Tibial nerve (tissue), 4 donors: ENCODE measurements around the gene ELFN1. TPM values are rescaled to one million over a fixed set of nuclear protein-coding genes. Genes with fewer than 3 reads are reported as not detected.

Experiments used
- DNase-seq, 2 donors: peaks; one replicate each; pipeline ENCODE4 v3.0.0-alpha.2; 2019; ENCODE audit warnings: low spot score in 2 of 2
- H3K27ac ChIP-seq, 4 donors: fragments of 200-600 bp; sonication (generic) in 3 of 4; one replicate each; pipeline ENCODE4 v1.5.1; 2017 to 2019; ENCODE audit warnings: mild to moderate bottlenecking in 1 of 4
- H3K27me3 ChIP-seq, 2 donors: fragments of 200-600 bp; sonication (generic) in 1 of 2; one replicate each; pipeline versions ENCODE4 v1.5.1 to v1.6.0; 2017 to 2019
- H3K36me3 ChIP-seq, 3 donors: fragments of 200-600 bp; sonication (generic); one replicate each; pipeline ENCODE4 v1.5.1; 2018 to 2019
- H3K4me1 ChIP-seq, 4 donors: fragments of 200-600 bp; sonication (generic) in 3 of 4; one replicate each; pipeline ENCODE4 v1.5.1; 2017 to 2019
- H3K4me3 ChIP-seq, 4 donors: fragments of 200-600 bp; sonication (generic) in 3 of 4; one replicate each; pipeline ENCODE4 v1.5.1; 2017 to 2019; ENCODE audit warnings: mild to moderate bottlenecking in 1 of 4, moderate library complexity in 1 of 4
- H3K9me3 ChIP-seq, 4 donors: fragments of 200-600 bp; sonication (generic) in 3 of 4; one replicate each; pipeline ENCODE4 v1.5.1; 2017 to 2019
- CTCF ChIP-seq, 5 experiments: fragments of 200-600 bp in 3 of 5; fragments of 450-650 bp in 2 of 5; sonication (generic) in 3 of 5; IDR thresholded peaks; one replicate each; pipeline ENCODE4 v1.5.1; 2016 to 2019; ENCODE audit warnings: antibody characterized with exemption in 5 of 5, mild to moderate bottlenecking in 3 of 5, moderate library complexity in 2 of 5
- EP300 ChIP-seq, 2 donors: sonication (generic); formaldehyde crosslinking; IDR thresholded peaks; one replicate each; pipeline ENCODE4 v1.6.1; 2017; ENCODE audit warnings: antibody characterized with exemption in 2 of 2, mild to moderate bottlenecking in 1 of 2
- POLR2A ChIP-seq, 2 donors: fragments of 450-650 bp; IDR thresholded peaks; one replicate each; pipeline ENCODE4 v1.6.1; 2017; ENCODE audit warnings: antibody characterized with exemption in 2 of 2, mild to moderate bottlenecking in 2 of 2, moderate library complexity in 2 of 2
- WGBS, 2 donors: methylation state at CpG; one replicate each; pipeline ENCODE4 v1.1.5; 2018; 5-methylcytosine and 5-hydroxymethylcytosine counted together
- total RNA-seq, 4 donors: library from RNA; depleted of rRNA; stranded (reverse); fragments of >200 nt; gene quantifications; one replicate each; pipeline ENCODE4 v1.1.0, GENCODE V29; 2016

Gene ELFN1
- total RNA-seq, 4 donors from 2014 or later, result 0.21 to 2.4 (median 1.5) TPM

- 87 to 88% methylated on average over 10 to 12 of the region's 13 CpGs for WGBS, 2 donors
- H3K9me3 ChIP-seq, result peaks cover 0 to 6% (median 0%) of the 10 kb centered on the region in 4 donors
- H3K27ac ChIP-seq, result no peak overlapping the region
- no peaks in the 10 kb centered on the region for H3K36me3 ChIP-seq
- DNase-seq, result no peak
- no peaks in the 10 kb centered on the region for H3K4me1 ChIP-seq
- H3K27me3 ChIP-seq, result peaks cover 0 to 60% of the 10 kb centered on the region in 2 donors
- TF ChIP-seq POLR2A (IDR thresholded peaks at IDR 0.05) (no peak), CTCF (IDR thresholded peaks at IDR 0.05) (no peak), EP300 (IDR thresholded peaks at IDR 0.05) (no peak)
- H3K4me3 ChIP-seq, result no peak overlapping the region
Measured at GRCh38 chr7:1678081-1678543, 8.0 kb downstream of the ELFN1 start.

GRCh38 chr7:1678571-1679325, 8.7 kb downstream of the ELFN1 start:
- peaks cover 0 to 54% of the 10 kb centered on the region in 2 donors for H3K27me3 ChIP-seq
- 91 to 93% methylated on average over 29 to 30 of the region's 30 CpGs for WGBS, 2 donors

GRCh38 chr7:1679326-1679965, 9.4 kb downstream of the ELFN1 start:
- no peak overlapping the region for H3K4me3 ChIP-seq
- TF ChIP-seq CTCF (IDR thresholded peaks at IDR 0.05), result no peak
- no peak for TF ChIP-seq EP300 (IDR thresholded peaks at IDR 0.05)
- no peak for TF ChIP-seq POLR2A (IDR thresholded peaks at IDR 0.05)

More at GRCh38 chr7:1678571-1679325, 8.7 kb downstream of the ELFN1 start:
- H3K9me3 ChIP-seq, result peaks cover 0 to 12% (median 3%) of the 10 kb centered on the region in 4 donors
- no peak for TF ChIP-seq POLR2A (IDR thresholded peaks at IDR 0.05)
- no peak for TF ChIP-seq CTCF (IDR thresholded peaks at IDR 0.05)
- TF ChIP-seq EP300 (IDR thresholded peaks at IDR 0.05), result no peak
- no peaks in the 10 kb centered on the region for H3K4me1 ChIP-seq
- no peak overlapping the region for H3K27ac ChIP-seq
- H3K36me3 ChIP-seq, result no peaks in the 10 kb centered on the region
- DNase-seq, result no peak
- no peak overlapping the region for H3K4me3 ChIP-seq

GRCh38 chr7:1679966-1680730, 10.1 kb downstream of the ELFN1 start:
- H3K36me3 ChIP-seq, result no peaks in the 10 kb centered on the region
- H3K27ac ChIP-seq, result no peak overlapping the region
- peaks cover 0 to 26% (median 9%) of the 10 kb centered on the region in 4 donors for H3K9me3 ChIP-seq
- H3K4me1 ChIP-seq, result no peaks in the 10 kb centered on the region
- DNase-seq, result no peak
- 91 to 92% methylated on average over 22 of the region's 22 CpGs for WGBS, 2 donors
- peaks cover 0 to 40% of the 10 kb centered on the region in 2 donors for H3K27me3 ChIP-seq
- no peak overlapping the region for H3K4me3 ChIP-seq
- no peak for TF ChIP-seq EP300 (IDR thresholded peaks at IDR 0.05)
- TF ChIP-seq POLR2A (IDR thresholded peaks at IDR 0.05), result no peak
- no peak for TF ChIP-seq CTCF (IDR thresholded peaks at IDR 0.05)

More at GRCh38 chr7:1679326-1679965, 9.4 kb downstream of the ELFN1 start:
- H3K27me3 ChIP-seq, result peaks cover 0 to 47% of the 10 kb centered on the region in 2 donors
- 69 to 73% methylated on average over 13 to 15 of the region's 15 CpGs for WGBS, 2 donors
- no peaks in the 10 kb centered on the region for H3K36me3 ChIP-seq
- H3K4me1 ChIP-seq, result no peaks in the 10 kb centered on the region
- peaks cover 0 to 19% (median 7%) of the 10 kb centered on the region in 4 donors for H3K9me3 ChIP-seq
- DNase-seq, result no peak
- no peak overlapping the region for H3K27ac ChIP-seq
